ENCODE data around the gene CUEDC2.

CUEDC2 gene

GRCh38 chr10:102453502-102453901 is 21.1 kb upstream of the CUEDC2 start:
- no peak for DNase-seq

GRCh38 chr10:102452672-102453340 is 20.4 kb upstream of the CUEDC2 start:
- peak; percentile 40 to 46 for DNase-seq

DNA sequence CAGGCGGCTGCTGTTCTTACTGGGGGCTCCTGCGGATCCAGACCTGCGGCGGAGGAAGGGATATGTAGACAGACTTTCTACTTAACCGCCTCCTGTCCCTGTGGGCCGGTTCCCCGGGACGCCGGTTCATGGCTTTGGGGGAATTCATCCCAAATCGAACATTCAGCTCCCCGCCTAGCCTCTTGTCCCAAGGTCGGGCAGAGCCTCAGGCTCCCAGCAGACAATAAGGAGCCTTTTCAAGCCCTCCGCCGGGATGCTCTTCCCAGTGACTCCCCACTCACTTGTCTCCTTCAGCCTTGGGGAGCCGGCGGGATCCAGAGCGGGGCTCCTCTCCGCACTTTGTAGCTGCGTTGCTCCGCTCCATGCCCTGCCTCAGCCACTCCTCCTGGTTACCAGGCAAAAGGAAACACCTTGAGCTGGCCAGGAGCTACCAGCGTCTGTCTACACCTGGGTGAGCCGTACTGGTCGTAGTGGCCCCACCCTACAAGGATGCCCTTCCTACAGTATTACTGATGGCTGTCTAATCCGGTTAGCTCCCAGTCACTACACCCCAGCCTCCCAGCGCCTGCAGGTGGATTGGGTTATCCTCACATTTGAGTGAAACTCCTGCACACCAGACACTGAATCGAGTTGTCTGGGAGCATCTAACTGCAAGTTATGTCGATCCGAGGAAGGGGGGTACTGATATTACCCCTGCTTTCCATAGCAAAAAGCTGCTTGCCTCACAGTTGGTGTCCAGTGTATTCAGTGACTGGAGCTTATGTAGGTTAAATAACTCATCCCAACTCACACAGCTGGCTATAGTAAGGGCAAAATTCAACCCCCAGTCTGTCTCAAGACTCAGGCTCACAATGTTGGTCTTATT is 19.0 kb upstream of the CUEDC2 start, which contains the start of gene C10orf95:
Gene C10orf95, minus strand, starts transcription at position 439 of the 865 bp plus-strand sequence. CDS start 450 bp downstream, outside the sequence.
- DNase-seq = no peak

DNA sequence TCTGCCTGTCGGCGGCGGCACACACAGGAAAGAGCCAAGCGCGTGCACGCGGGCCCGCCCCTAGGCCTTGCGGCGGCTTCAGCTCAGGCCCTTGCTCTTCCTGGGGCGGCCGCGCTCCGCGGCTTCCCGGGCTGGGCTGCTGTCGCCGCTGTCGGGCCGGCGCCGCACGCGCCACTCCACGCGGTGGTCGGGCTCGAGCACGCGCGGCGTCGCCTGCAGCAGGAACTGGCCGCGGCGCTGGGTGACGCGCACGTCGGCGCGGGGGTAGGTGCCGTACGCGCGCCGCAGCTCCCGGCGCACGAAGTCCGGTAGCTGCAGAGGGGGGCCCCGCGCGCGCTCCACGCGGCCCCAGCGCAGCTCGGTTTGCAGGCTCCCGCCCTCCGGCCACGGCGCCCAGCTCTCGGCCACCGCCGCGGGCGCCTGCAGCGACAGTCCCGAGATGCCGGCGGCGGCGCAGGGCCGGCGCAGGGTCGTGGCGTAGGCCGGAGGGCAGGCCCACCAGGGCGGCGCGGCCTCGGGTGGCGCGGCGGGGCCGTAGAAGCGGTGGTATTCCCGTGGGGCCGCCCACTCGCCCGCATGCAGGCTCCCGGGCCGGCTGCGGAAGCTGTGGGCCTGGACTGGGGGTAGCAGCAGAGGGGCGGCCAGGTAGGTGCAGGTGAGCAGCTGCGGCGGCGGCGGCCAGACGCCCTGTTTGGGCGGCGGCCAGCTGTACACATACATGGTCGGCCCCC is 18.2 kb upstream of the CUEDC2 start:
- peak; percentile 75 to 88 for DNase-seq

DNA sequence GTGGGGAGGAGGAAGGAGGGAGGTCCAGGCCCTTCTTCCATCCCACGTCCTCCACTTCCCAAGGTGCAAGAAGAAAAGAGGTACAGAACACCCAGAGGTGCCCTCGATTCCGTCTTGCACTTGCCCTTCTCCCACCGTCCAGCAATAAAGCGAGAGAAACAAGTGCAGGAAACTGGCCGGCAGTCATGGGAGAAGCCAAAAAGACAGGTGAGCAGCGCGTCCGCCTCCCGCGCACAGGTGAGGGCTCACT is 17.7 kb upstream of the CUEDC2 start:
- no peak for DNase-seq

- peak; percentile 34 to 67 for DNase-seq
These were observed 17.1 kb upstream of the CUEDC2 start for GRCh38 chr10:102449321-102450123.

- DNase-seq = no peak
These were observed 12.5 kb upstream of the CUEDC2 start for GRCh38 chr10:102444851-102445250.

- DNase-seq = no peak
These were observed 6.0 kb upstream of the CUEDC2 start for GRCh38 chr10:102438374-102438773.

GRCh38 chr10:102437515-102437914 is 5.1 kb upstream of the CUEDC2 start:
- no peak for DNase-seq

DNA sequence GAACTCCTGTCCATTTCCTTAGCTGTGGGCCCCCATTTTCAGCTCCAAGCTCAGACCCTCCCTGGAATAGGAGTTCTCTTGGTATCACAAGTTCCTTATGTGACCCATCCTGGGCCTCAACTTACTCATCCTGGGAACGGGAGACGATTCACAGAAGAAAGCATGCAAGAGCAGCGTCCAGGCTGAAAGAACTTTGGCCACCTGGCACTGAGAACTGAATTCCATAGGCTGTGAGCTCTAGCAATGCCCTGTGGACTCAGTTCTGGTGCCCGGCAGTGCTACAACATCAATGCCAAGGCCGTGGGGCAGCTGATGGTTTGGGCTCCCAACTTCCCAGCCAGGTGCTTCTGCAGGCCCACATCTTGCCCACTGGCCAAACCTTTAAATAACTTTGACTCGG is 3.9 kb upstream of the CUEDC2 start:
- no peak for DNase-seq

GRCh38 chr10:102435529-102436233 is 3.3 kb upstream of the CUEDC2 start:
- no peak for DNase-seq

GRCh38 chr10:102435133-102435497 is 2.7 kb upstream of the CUEDC2 start:
- DNase-seq = no peak

GRCh38 chr10:102434394-102435132 is 2.2 kb upstream of the CUEDC2 start:
- DNase-seq = no peak

- DNase-seq = no peak
These were observed 1.3 kb upstream of the CUEDC2 start for GRCh38 chr10:102433619-102434046.

GRCh38 chr10:102431452-102432124 is 786 bp downstream of the CUEDC2 start:
- no peak for DNase-seq

- no peak for DNase-seq
These were observed 2.9 kb downstream of the CUEDC2 start for GRCh38 chr10:102429468-102429867.

GRCh38 chr10:102426803-102427287 is 5.5 kb downstream of the CUEDC2 start:
- no peak for DNase-seq

DNA sequence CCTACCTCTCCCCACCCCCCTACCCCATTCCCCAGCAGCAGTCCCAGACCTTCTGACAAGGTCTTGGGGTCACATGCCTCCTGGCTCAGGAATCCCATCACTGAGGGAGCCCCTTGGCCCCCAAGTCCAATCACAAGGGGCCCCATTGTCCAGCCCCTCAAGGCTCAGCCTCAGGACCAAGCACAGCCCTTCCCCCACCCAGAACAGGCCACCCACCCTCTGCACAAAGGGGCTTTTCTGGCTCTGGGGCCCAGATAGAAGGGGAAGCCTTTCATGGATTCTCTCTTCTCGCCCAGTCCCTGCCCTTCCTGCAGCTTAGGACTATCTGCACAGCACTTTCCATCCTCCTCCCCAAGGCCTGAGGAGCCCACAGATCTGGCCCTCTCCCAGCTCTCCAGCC is 6.9 kb downstream of the CUEDC2 start:
- DNase-seq = no peak

GRCh38 chr10:102424916-102425315 is 7.5 kb downstream of the CUEDC2 start:
- no peak for DNase-seq

DNA sequence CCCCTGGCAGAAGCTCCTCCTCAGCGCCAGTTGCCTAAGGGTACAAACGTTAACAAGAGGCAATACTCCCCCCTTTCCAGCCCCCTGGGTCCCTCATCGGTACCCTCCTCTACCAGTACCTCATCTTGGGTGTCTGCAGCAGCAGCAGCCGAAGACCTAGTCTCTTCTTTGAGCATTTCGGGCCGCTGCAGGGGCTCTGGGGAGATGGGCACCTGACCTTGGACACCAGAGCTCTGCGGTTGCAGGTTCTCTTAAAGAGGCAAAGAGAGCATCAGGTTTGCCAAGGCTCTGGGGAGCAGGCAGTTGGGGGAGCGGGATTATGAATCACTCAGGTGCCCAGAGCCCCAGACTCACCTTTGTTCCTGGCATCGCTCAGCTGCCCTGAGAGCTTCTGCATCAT is 8.2 kb downstream of the CUEDC2 start:
- no peak for DNase-seq

All from SHP77 (cell line).